H9 (cell line): ENCODE measurements around the gene RINL. TPM values are rescaled to one million over a fixed set of nuclear protein-coding genes. Genes with fewer than 3 reads are reported as not detected.

Experiments used
- DNase-seq: peaks from one replicate; pipeline ENCODE4 v3.0.0-alpha.2; 2017
- H2AFZ ChIP-seq: one replicate; pipeline ENCODE4 v1.6.1; 2013; ENCODE audit warnings: mild to moderate bottlenecking, low read length, control low read depth, moderate library complexity
- H2AK5ac ChIP-seq: 2 replicates; pipeline ENCODE4 v1.6.1; 2013; ENCODE audit warnings: low read length, control low read depth, mixed read lengths; ENCODE audit not compliant: insufficient read length
- H2BK120ac ChIP-seq: one replicate; pipeline ENCODE4 v1.6.1; 2013; ENCODE audit warnings: low read depth, mild to moderate bottlenecking, low read length, control low read depth, inconsistent platforms; ENCODE audit not compliant: poor library complexity, severe bottlenecking
- H2BK12ac ChIP-seq: 2 replicates; pipeline ENCODE4 v1.6.1; 2013; ENCODE audit warnings: low read length, control low read depth, mixed read lengths, low read depth; ENCODE audit not compliant: insufficient read length
- H2BK15ac ChIP-seq: 2 replicates; pipeline ENCODE4 v1.6.1; 2013; ENCODE audit warnings: low read depth, low read length, control low read depth
- H2BK20ac ChIP-seq: one replicate; pipeline ENCODE4 v1.6.1; 2013; ENCODE audit warnings: low read depth, mild to moderate bottlenecking, low read length, control low read depth, inconsistent platforms; ENCODE audit not compliant: poor library complexity, severe bottlenecking
- H2BK5ac ChIP-seq: 2 replicates; pipeline ENCODE4 v1.6.1; 2013; ENCODE audit warnings: low read length, control low read depth, mixed read lengths; ENCODE audit not compliant: insufficient read length
- H3K14ac ChIP-seq: 2 replicates; pipeline ENCODE4 v1.6.1; 2013; ENCODE audit warnings: low read length, control low read depth; ENCODE audit not compliant: insufficient read depth
- H3K18ac ChIP-seq: 2 replicates; pipeline ENCODE4 v1.6.1; 2013; ENCODE audit warnings: low read depth, mild to moderate bottlenecking, mixed read lengths, low read length, control low read depth; ENCODE audit not compliant: insufficient read length
- H3K23ac ChIP-seq: 2 replicates; pipeline ENCODE4 v1.6.1; 2013; ENCODE audit warnings: low read length, control low read depth, mixed read lengths, low read depth; ENCODE audit not compliant: insufficient read length
- H3K23me2 ChIP-seq: 2 replicates; pipeline ENCODE4 v1.6.1; 2013; ENCODE audit warnings: low read depth, mild to moderate bottlenecking, mixed read lengths, low read length, control low read depth; ENCODE audit not compliant: insufficient read length, poor library complexity, severe bottlenecking
- H3K27ac ChIP-seq: 2 replicates; pipeline ENCODE4 v1.5.1; 2013; ENCODE audit warnings: low read length, control low read depth, mixed read lengths, low read depth; ENCODE audit not compliant: insufficient read length
- H3K27me3 ChIP-seq: 2 replicates; pipeline ENCODE4 v1.6.1; 2013; ENCODE audit warnings: low read length, control low read depth, inconsistent platforms; ENCODE audit not compliant: insufficient read depth
- H3K4ac ChIP-seq: 2 replicates; pipeline ENCODE4 v1.6.1; 2013; ENCODE audit warnings: low read depth, mild to moderate bottlenecking, control low read depth, inconsistent platforms, low read length, moderate library complexity
- H3K4me1 ChIP-seq: 2 replicates; pipeline ENCODE4 v1.6.1; 2013; ENCODE audit warnings: low read length, control low read depth, inconsistent platforms; ENCODE audit not compliant: insufficient read depth
- H3K4me2 ChIP-seq: 2 replicates; pipeline ENCODE4 v1.6.1; 2013; ENCODE audit warnings: low read length, control low read depth, mixed read lengths; ENCODE audit not compliant: insufficient read length, insufficient read depth
- H3K56ac ChIP-seq: 2 replicates; pipeline ENCODE4 v1.6.1; 2013; ENCODE audit warnings: low read depth, mild to moderate bottlenecking, mixed read lengths, low read length, control low read depth; ENCODE audit not compliant: insufficient read length
- H3K79me1 ChIP-seq: 2 replicates; pipeline ENCODE4 v1.6.1; 2013; ENCODE audit warnings: low read depth, mild to moderate bottlenecking, moderate library complexity, low read length, control low read depth, inconsistent platforms; ENCODE audit not compliant: insufficient read depth, poor library complexity, severe bottlenecking
- H3K79me2 ChIP-seq: 2 replicates; pipeline ENCODE4 v1.6.1; 2013; ENCODE audit warnings: low read length, control low read depth, inconsistent platforms; ENCODE audit not compliant: insufficient read depth
- H3K9ac ChIP-seq: 2 replicates; pipeline ENCODE4 v1.6.1; 2013; ENCODE audit warnings: low read length, control low read depth, mixed read lengths; ENCODE audit not compliant: insufficient read length; ENCODE audit errors: extremely low read depth
- H3K9me3 ChIP-seq: one replicate; pipeline ENCODE4 v1.6.1; 2013; ENCODE audit warnings: low read depth, low read length, inconsistent platforms; ENCODE audit not compliant: control insufficient read depth
- H3T11ph ChIP-seq: one replicate; pipeline ENCODE4 v1.6.1; 2013; ENCODE audit warnings: mild to moderate bottlenecking, low read length, control low read depth, inconsistent platforms
- H4K20me1 ChIP-seq: one replicate; pipeline ENCODE4 v1.6.1; 2013; ENCODE audit not compliant: control insufficient read depth, insufficient read length, insufficient read depth
- H4K5ac ChIP-seq: 2 replicates; pipeline ENCODE4 v1.6.1; 2013; ENCODE audit warnings: low read depth, mild to moderate bottlenecking, mixed read lengths, low read length, control low read depth; ENCODE audit not compliant: insufficient read length
- H4K8ac ChIP-seq: replicated peaks from 2 replicates; pipeline ENCODE4 v1.6.1; 2013; ENCODE audit warnings: low read length, control low read depth, mixed read lengths, low read depth; ENCODE audit not compliant: insufficient read length
- H4K91ac ChIP-seq: 2 replicates; pipeline ENCODE4 v1.6.1; 2013; ENCODE audit warnings: low read depth, mild to moderate bottlenecking, moderate library complexity, mixed read lengths, low read length, control low read depth; ENCODE audit not compliant: insufficient read length
- H3K27ac Mint-ChIP-seq, 3 experiments: 2 replicates in 2 of 3; 3 replicates in 1 of 3; pipeline ENCODE4 v1.8.0; 2020 to 2021; ENCODE audit warnings: mixed read lengths in 3 of 3, mild to moderate bottlenecking in 1 of 3, moderate library complexity in 1 of 3
- H3K27me3 Mint-ChIP-seq: 2 replicates; pipeline ENCODE4 v1.8.0; 2021; ENCODE audit warnings: low read depth, mild to moderate bottlenecking, moderate library complexity, mixed read lengths
- H3K36me3 Mint-ChIP-seq, 3 experiments: 2 replicates in 2 of 3; 3 replicates in 1 of 3; pipeline ENCODE4 v1.8.0; 2020 to 2021; ENCODE audit warnings: low read depth in 3 of 3, mixed read lengths in 3 of 3; ENCODE audit not compliant: insufficient read depth in 1 of 3
- H3K4me1 Mint-ChIP-seq, 2 experiments: 2 replicates each; pipeline ENCODE4 v1.8.0; 2020; ENCODE audit warnings: mixed read lengths in 2 of 2
- H3K4me3 Mint-ChIP-seq, 2 experiments: 2 replicates in 1 of 2; 3 replicates in 1 of 2; pipeline ENCODE4 v1.8.0; 2020 to 2021; ENCODE audit warnings: mild to moderate bottlenecking in 2 of 2, mixed read lengths in 2 of 2, moderate library complexity in 1 of 2
- H3K9me3 Mint-ChIP-seq, 2 experiments: 2 replicates in 1 of 2; 3 replicates in 1 of 2; pipeline ENCODE4 v1.8.0; 2020; ENCODE audit warnings: mild to moderate bottlenecking in 2 of 2, mixed read lengths in 2 of 2, moderate library complexity in 1 of 2
- CTCF ChIP-seq: fragments of 200-600 bp; sonication (generic); conservative IDR thresholded peaks from 3 replicates; pipeline ENCODE4 v1.8.0; 2021; ENCODE audit warnings: antibody characterized with exemption, mild to moderate bottlenecking
- WGBS: extraction: QIAGEN DNeasy Blood & Tissue Kit; methylation state at CpG from one replicate; pipeline ENCODE4 v1.1.7; 2013; ENCODE audit warnings: missing lambda C conversion rate, low lambda C conversion rate, mixed read lengths; ENCODE audit not compliant: insufficient read length; ENCODE audit errors: extremely low coverage; 5-methylcytosine and 5-hydroxymethylcytosine counted together
- total RNA-seq: library from RNA; stranded (reverse); gene quantifications from 2 replicates; pipeline ENCODE4 v1.2.1, GENCODE V29; 2021

RINL gene
- total RNA-seq, 1 experiment from 2014 or later, result 6.4 TPM

- H2AK5ac ChIP-seq, result no peak overlapping the region
- H3K79me2 ChIP-seq, result no peaks in the 10 kb centered on the region
- Mint-ChIP-seq H3K27ac (peak overlapping the region in 2 of 3 experiments; percentile 42 to 68; a peak in 1 of 7 replicates), H3K27me3 (no peaks in the 10 kb centered on the region), H3K36me3 (peaks cover 12 to 22% (median 21%) of the 10 kb centered on the region in 3 experiments; a peak in 6 of 7 replicates), H3K4me1 (no peaks in the 10 kb centered on the region), H3K9me3 (peaks cover 0 to 2% of the 10 kb centered on the region in 2 experiments; a peak in 1 of 5 replicates), H3K4me3 (no peak overlapping the region)
- no peaks in the 10 kb centered on the region for H4K20me1 ChIP-seq
- H3K27me3 ChIP-seq, result no peaks in the 10 kb centered on the region
- H4K5ac ChIP-seq, result no peak overlapping the region
- H3K23ac ChIP-seq, result no peak overlapping the region
- H3K23me2 ChIP-seq, result no peaks in the 10 kb centered on the region
- H4K8ac ChIP-seq, result no peak overlapping the region
- no peak overlapping the region for H3K18ac ChIP-seq
- no peak overlapping the region for H4K91ac ChIP-seq
- DNase-seq, result no peak
- H3K9ac ChIP-seq, result no peak overlapping the region
- H3T11ph ChIP-seq, result no peak overlapping the region
- no peak overlapping the region for H3K4ac ChIP-seq
- peak; percentile 36; the same call in 1 of the 3 replicates for TF ChIP-seq CTCF
- H2BK5ac ChIP-seq, result no peak overlapping the region
- H2BK20ac ChIP-seq, result no peak overlapping the region
- H3K4me1 ChIP-seq, result no peaks in the 10 kb centered on the region
- no CpG with 5 or more reads among the region's 13 CpGs for WGBS
- no peaks in the 10 kb centered on the region for H3K9me3 ChIP-seq
- H3K79me1 ChIP-seq, result no peaks in the 10 kb centered on the region
- H2BK15ac ChIP-seq, result no peak overlapping the region
- H3K4me2 ChIP-seq, result no peak overlapping the region
- no peak overlapping the region for H2BK12ac ChIP-seq
- H3K14ac ChIP-seq, result no peak overlapping the region
- no peak overlapping the region for H2BK120ac ChIP-seq
- no peak overlapping the region for H3K56ac ChIP-seq
- no peak overlapping the region for H3K27ac ChIP-seq
- no peak overlapping the region for H2AFZ ChIP-seq
These were observed 39.9 kb upstream of the RINL start for GRCh38 chr19:38917921-38918491.
